ENCODE results near the gene BANF2. TPM values are rescaled to one million over a fixed set of nuclear protein-coding genes. Genes with fewer than 3 reads are reported as not detected.

BANF2 gene
- total and polyA plus RNA-seq, 4 donors: not detected

GRCh38 chr20:17734374-17734773 is 34.6 kb downstream of the BANF2 start:
- DNase-seq (ENCODE audit: low spot score): no peak
- no peaks in the 10 kb centered on the region for H3K4me1 ChIP-seq (ENCODE audit: control insufficient read depth in 4 of 4, insufficient read depth in 4 of 4, low read length in 3 of 4)
- no peak overlapping the region for H3K4me3 ChIP-seq (ENCODE audit: low read depth in 1 of 3, low read length in 3 of 3)
- no peak overlapping the region for H3K27ac ChIP-seq (ENCODE audit: low read depth in 1 of 2, low read length in 2 of 2)
- 97% methylated on average over 5 of the region's 5 CpGs for WGBS
- peaks cover 0 to 3% (median 0%) of the 10 kb centered on the region in 4 donors for H3K9me3 ChIP-seq (ENCODE audit: control insufficient read depth in 4 of 4, low read length in 3 of 4)
- no peaks in the 10 kb centered on the region for H3K27me3 ChIP-seq (ENCODE audit: control insufficient read depth in 4 of 4, insufficient read depth in 4 of 4, low read length in 3 of 4)
- H3K36me3 ChIP-seq (ENCODE audit: control insufficient read depth in 4 of 4, insufficient read depth in 3 of 4, low read depth in 1 of 4, low read length in 3 of 4): no peaks in the 10 kb centered on the region
- no peak overlapping the region for H3K9ac ChIP-seq (ENCODE audit: low read depth in 1 of 2, low read length in 2 of 2)
- TF ChIP-seq HNF4G (IDR thresholded peaks at IDR 0.05) (no peak), NR2F2 (IDR thresholded peaks at IDR 0.05) (no peak), TAF1 (conservative IDR thresholded peaks at IDR 0.05) (no peak), GABPA (IDR thresholded peaks at IDR 0.05 in 1 of 2, conservative IDR thresholded peaks at IDR 0.05 in 1 of 2) (no peak), SP1 (IDR thresholded peaks at IDR 0.05) (no peak), EGR1 (IDR thresholded peaks at IDR 0.05; ENCODE audit: low read depth in 2 of 2) (no peak), ATF3 (IDR thresholded peaks at IDR 0.05) (no peak)

GRCh38 chr20:17735206-17735804 is 35.5 kb downstream of the BANF2 start:
- 83% methylated on average over 9 of the region's 9 CpGs for WGBS
- H3K36me3 ChIP-seq (ENCODE audit: control insufficient read depth in 4 of 4, insufficient read depth in 3 of 4, low read depth in 1 of 4, low read length in 3 of 4): no peaks in the 10 kb centered on the region
- H3K4me3 ChIP-seq (ENCODE audit: low read depth in 1 of 3, low read length in 3 of 3): no peak overlapping the region
- no peak overlapping the region for H3K9ac ChIP-seq (ENCODE audit: low read depth in 1 of 2, low read length in 2 of 2)
- H3K27me3 ChIP-seq (ENCODE audit: control insufficient read depth in 4 of 4, insufficient read depth in 4 of 4, low read length in 3 of 4): no peaks in the 10 kb centered on the region
- TF ChIP-seq ZBTB33 (IDR thresholded peaks at IDR 0.05) (no peak), NR2F2 (IDR thresholded peaks at IDR 0.05) (peak; percentile 66)
- H3K27ac ChIP-seq (ENCODE audit: low read depth in 1 of 2, low read length in 2 of 2): peak overlapping the region in 1 of 2 donors; percentile 46
- DNase-seq (ENCODE audit: low spot score): no peak
- H3K9me3 ChIP-seq (ENCODE audit: control insufficient read depth in 4 of 4, low read length in 3 of 4): peaks cover 0 to 3% (median 0%) of the 10 kb centered on the region in 4 donors
- H3K4me1 ChIP-seq (ENCODE audit: control insufficient read depth in 4 of 4, insufficient read depth in 4 of 4, low read length in 3 of 4): no peaks in the 10 kb centered on the region

GRCh38 chr20:17735959-17736621 is 36.3 kb downstream of the BANF2 start:
- Histone ChIP-seq H3K9me3 (ENCODE audit: control insufficient read depth in 4 of 4, low read length in 3 of 4) (peaks cover 0 to 3% (median 0%) of the 10 kb centered on the region in 4 donors), H3K27ac (ENCODE audit: low read depth in 1 of 2, low read length in 2 of 2) (peak overlapping the region in 1 of 2 donors; percentile 46), H3K9ac (ENCODE audit: low read depth in 1 of 2, low read length in 2 of 2) (no peak overlapping the region), H3K36me3 (ENCODE audit: control insufficient read depth in 4 of 4, insufficient read depth in 3 of 4, low read depth in 1 of 4, low read length in 3 of 4) (no peaks in the 10 kb centered on the region), H3K4me3 (ENCODE audit: low read depth in 1 of 3, low read length in 3 of 3) (no peak overlapping the region), H3K27me3 (ENCODE audit: control insufficient read depth in 4 of 4, insufficient read depth in 4 of 4, low read length in 3 of 4) (no peaks in the 10 kb centered on the region), H3K4me1 (ENCODE audit: control insufficient read depth in 4 of 4, insufficient read depth in 4 of 4, low read length in 3 of 4) (no peaks in the 10 kb centered on the region)
- WGBS: 96% methylated on average over 4 of the region's 4 CpGs
- TF ChIP-seq REST (IDR thresholded peaks at IDR 0.05) (no peak), MAX (IDR thresholded peaks at IDR 0.05) (no peak), HNF4G (IDR thresholded peaks at IDR 0.05) (no peak)
- no peak for DNase-seq (ENCODE audit: low spot score)

All from liver (tissue), 9 donors.